HG03558 (cell line): ENCODE results near the gene ALDH3A2.

Experiments
- ATAC-seq: cut with Tn5 transposase; IDR thresholded peaks from one replicate; pipeline ENCODE4 v1.9.1; 2021; ENCODE audit warnings: moderate number of reproducible peaks; ENCODE audit not compliant: unreplicated experiment; ENCODE audit errors: extremely low read depth

The ALDH3A2 gene

DNA sequence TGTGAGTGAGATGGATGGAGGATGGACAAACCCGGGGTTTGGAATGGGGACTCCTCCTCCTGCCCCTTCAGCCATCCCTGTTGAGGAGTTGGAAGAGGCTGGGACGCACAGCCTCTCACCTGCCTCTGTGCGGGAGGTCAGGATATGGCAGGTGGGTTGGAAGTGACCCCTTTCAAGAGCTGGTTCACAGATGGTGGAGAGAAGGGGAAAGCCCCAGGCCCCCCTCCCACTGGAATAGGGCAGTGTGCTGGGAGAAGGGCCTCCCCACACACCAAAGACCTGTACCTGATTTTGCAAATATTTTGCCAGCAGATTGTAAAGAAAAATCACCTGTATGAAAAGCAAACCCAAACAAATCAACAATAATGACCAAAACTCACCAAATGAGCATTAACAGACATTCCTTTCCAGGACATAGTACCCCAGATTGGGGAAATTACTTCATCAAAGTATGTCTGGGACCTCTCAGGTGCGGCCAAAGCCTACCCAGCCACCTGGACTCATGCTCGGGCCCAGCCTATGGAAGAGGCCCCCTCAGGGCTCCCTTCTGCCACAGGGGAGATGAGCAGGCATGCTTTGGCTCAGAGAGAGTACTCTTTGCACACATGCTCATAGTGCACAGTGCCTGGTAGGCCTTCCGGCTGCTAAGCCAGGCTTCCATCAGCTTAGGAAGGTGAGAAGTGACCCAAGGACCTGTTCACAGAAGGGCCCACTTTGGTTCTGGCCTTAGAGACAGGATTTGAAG is 60.1 kb downstream of the ALDH3A2 start:
- ATAC-seq: no peak

DNA sequence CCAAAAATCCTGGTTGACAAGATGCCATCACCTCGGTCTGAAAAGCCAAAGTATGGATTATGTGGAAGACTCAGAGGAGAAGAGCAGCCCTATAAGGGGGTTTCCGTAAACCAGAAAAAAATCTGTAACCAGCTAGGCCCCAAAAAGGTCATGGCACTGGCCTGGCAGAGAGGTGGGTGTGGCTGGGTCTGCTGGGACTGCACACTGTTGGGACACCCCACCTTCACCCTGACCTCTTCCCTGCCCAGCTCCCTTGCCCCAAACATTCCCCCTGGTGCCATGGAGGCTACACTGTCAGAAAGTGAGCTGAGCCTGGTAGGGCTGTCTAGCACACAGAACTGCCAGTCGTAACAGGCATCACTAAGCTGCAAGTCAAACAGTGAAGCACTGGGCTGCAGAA is 61.3 kb downstream of the ALDH3A2 start:
- no peak for ATAC-seq

DNA sequence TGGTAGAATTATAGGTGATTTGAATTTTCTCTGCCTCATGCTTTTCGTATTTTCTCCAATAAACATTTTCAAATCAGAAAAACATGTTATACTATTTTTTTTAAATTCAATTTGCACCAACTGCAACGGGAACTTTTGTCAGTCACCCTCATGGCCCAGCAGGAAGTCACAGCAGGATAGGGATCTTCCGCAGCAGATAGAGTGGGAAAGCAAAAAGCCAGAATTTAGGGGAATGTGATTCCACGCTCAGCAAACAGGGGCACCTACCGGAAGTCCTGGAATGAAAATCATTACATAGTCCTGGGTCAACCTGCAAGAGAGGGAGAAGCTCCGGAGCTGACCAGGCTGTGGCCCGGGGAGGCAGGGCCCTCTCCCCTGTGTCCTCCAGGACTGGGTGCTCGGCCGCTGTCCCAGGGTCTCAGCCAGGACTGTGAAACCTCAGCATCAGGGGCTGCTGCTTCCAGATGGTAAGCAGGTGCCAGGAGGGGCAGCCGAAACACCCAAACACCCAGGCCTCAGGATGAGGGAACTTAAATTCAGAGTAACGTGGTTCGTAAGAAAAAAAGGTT is 64.0 kb downstream of the ALDH3A2 start:
- ATAC-seq: no peak

DNA sequence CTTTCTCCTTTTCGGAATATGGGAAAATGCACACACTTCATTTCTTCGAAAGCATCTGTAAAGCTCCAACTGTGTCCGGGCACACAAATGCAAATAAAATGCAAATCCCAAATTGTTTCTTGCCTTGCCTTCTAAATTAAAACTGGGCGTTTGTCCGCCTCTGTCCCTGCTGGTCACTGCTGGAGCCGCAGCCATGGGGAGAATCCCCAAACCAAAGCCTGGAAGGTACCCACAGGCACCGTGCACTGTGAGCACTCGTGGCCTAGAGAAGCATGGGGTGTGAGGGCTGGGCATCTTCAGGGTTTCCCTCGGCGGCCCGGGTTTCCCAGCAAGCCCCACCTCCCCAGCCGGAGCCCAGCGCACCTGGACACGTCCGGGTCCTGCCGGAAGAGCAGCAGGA is 64.9 kb downstream of the ALDH3A2 start:
- ATAC-seq: no peak

DNA sequence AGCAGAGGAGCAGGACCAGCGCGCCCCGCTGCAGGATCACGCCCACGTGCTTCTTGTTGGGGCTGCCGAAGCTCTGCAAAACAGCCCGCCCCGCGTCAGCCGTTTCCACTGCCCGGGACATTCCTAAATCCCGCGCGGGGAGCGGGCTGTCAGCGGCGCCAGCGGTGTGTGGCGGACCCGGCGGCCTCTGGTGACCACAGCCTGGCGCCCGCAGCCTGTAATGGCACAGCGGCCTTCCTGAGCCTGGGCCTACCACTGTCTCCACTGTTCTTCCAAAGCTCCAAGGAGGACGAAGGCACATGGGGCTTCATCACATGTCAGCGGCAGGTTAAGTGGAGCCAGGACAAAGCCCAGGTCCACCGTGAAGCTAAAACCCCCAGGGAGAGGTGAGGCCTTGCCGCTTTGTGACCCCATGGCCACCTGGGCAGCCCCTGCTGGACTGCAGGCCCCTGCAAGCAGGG is 65.4 kb downstream of the ALDH3A2 start:
- ATAC-seq: no peak

DNA sequence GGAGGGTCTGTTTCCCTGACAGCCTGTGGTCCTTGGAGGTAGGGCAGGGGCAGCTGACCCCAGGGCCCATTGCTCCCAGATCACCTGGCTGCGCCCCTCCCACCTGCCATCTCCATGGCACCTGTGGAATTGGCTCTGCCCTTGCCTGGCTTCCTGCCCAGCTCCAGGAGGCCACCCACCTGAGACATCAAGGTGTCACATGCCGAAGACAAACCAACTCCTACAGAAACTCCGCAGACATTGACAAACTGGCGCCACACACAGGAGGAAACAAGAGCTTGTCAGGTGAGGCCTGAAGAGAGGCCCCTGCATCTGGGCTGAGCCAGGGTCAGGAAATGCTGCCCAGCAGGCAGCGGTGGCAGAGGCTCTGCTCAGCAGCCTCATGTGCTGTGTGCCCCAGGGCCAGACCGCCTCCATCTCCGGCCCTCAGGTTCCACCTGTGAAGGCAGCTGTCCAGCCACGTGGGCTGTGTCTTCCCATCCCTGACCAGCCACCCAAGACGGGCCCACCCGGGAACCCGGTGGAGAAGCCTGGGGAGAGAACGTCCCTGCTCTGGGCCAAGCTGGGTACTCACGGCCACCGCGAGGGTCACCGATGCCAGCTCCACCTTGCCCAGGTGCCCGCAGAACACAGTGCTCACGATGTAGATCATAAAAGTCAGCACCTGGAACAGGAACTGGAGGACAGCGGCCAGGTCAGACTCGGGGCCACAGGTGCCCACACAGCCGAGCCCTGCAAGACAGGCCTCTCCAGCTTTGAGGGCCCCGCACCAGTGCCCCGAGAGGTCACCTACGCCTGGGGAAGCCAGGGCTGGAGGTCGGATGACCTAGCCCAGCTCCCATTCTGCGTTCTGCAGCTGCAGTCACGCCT is 66.2 kb downstream of the ALDH3A2 start:
- ATAC-seq: no peak

DNA sequence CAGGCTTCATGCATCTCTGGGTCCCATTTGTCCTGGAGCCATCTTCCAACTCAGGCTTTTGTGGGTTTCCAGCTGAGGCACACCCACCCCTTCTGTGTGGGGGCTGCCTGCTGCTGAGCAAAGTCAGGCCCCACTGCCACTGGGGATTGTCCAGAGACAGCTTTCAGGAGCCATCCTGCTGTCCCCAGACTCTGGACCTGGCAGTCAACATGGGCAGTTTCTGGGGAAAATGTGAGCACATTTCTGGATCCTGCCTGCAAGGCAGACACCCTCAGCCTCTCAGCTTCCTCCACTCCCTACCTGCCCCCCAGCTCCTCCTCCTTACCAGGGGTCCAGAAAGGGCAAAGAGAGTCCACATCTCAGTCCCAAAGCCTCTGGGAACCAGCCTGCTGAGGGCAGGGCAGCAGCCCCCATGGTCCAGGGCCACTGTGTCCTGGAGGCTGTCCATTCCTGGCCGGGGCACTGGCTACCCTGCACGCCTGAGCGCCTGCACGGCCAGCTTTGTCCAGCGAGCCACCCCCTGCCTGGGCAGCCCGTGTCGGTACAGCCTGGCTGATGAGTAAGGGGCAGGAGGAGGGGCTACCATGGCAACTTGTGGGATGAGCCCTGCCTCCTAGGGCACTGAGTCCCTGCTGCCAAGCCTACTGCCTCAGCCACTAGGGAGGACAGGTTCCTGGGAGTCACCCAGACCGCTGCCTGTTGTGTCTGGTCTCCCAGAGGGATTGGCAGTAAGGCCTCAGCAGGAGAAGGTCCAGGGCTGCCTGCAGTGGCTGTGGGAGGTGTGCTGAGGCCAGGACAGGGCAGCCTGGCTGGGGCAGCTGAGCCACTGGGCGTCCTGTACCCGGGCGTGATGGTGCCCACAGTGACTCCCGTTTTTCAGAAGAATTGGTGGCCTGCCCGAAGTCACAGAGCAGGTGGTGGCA is 67.8 kb downstream of the ALDH3A2 start, which contains the start of gene SLC47A2:
Gene SLC47A2, minus strand, starts transcription at position 477 of the 923 bp plus-strand sequence. Its CDS starts 29 bp downstream, at position 448.
- ATAC-seq: no peak

DNA sequence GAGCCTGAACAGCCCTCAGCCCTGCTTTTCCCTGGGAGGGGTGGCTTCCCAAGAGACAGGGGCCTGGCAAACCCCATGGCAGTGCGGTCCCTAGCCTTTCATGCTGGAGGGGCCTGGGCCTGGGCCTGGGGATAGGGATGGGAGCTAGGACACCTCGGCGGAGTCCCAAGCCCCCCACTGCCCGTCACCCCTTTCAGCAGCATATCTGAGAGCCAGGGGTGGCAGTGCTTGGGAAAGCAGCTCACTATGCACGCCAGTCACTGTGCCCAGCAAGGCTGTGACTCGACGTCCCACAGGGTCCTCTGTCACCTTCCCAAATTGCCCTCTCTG is 68.4 kb downstream of the ALDH3A2 start:
- ATAC-seq: no peak

DNA sequence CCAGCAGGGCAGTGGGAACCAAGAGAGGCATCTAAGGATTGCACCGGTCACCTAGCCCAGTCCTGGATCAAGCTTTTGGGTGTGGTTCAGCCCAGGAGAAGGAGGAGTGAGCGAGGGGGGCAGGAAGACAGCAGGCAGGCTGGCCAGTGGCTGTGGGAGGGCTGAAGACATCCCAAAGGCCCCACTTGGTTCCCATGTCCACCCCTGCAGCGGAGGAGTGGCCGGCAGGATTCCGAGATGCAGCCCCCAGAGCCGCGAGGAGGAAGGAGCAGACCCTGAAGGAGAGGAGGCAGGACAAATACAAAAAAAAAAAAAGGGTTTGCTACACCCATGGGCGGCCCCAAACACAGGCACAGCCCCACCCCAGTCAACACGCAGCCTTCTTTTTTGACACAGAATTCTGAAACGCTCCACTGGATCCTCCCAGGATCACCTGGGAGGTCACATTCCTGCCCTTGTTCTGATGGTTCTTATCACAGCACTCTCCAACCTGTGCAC is 68.9 kb downstream of the ALDH3A2 start:
- ATAC-seq: no peak

DNA sequence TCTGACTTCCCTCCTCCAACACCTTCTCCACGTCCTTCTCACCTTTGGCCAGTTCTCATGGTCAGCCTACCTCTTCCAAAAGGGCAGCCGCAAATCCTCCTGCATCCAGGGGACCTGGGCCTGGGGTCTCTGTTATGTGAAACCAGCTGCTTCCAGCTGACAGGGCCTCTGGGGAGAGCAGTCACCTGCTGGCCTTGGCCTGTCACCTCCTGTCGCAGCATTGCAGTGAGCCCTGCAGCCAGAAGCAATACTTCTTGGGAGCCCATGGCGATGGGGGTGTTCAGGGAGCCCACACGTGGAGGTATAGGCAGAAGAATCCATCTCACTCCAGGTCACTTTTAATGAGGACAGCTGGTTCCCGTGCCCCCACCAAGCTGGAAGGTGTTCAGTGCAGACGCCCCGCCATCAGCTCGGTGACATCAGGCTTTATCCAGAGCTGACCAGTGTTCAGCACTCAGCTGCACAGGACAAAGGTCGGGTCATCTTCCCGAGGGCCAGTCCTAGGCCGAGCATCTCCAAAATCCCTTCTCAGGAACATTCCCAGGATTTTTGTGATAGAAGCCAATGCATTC is 69.6 kb downstream of the ALDH3A2 start:
- ATAC-seq: no peak

DNA sequence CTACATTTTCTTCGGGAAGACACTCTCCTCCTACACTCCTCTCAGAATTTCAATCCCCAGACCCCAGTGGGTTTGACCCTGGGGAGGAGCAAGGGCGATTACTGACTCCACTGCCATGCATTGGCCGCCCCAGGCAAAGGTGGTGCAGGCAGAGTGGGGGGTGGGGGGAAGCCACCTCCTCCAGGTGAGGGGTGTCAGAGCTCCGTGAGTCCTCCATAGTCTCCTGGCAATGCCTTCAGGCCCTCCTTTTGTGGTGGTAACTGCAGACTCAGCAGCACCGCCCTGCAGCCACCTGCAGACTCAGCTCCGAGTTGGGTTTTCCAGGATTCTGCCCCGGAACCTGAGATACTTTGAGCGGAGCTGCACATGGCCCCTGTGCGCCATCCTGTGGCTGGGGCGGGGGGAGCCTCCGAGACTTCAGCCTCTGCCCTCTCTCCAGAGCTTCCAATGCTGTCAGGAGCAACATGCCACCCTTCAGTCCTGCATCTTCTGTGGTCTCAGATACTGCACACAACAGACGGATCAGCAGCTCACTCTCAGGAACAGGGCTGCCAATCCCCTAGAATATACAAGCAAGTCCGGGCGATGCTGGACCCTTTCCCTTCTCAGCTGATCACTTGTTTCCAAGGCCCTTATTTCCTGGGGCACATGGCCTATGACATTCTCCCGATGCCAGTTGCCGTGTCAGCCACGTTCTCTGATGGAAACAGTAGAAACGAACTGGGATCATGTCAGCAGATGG is 70.2 kb downstream of the ALDH3A2 start:
- no peak for ATAC-seq

DNA sequence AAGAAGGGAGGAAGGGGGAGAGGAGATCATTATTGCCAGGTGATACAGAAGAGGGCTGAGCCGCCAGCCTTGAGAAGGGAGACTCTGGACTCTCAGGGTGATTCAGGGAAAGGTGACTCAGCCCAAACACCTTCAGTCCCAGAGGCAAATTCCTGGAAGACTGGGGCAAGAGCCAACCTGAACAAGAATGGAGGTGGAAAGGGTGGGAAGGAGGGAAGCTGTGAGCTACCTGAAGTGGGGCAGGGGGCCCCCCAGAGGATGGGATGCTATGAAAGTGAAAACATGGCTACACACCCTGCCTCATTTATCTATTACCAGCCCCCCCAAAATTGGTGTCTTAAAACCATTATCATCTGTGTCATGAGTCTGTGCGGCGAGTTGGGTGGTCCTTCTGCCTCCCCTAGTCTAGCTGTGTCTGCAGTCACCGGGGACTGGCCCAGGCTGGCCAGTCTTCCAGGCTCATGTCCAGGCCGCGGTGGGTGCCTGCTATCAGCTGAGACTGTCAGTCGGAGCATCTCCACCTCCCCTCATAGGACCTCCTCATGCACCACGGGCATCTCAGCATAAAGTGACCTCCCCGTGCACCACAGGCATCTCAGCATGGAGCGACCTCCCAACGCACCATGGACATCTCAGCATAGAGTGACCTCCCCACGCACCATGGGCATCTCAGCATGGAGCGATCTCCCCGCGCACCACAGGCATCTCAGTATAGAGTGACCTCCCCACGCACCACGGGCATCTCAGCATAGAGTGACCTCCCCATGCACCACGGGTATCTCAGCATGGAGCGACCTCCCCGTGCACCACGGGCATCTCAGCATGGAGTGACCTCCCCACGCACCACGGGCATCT is 71.0 kb downstream of the ALDH3A2 start:
- no peak for ATAC-seq

DNA sequence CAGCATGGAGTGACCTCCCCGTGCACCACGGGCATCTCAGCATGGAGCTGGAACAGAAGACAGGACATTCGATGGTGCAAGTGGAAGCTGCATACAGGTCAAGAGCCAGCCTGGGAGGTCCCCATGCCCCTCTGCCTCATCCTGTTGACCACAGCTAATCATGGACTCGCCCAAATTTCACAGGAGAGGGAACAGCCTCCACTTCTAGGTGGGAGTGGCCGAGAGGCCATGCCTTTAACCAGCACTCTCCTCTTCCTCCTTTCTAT is 71.6 kb downstream of the ALDH3A2 start:
- no peak for ATAC-seq

DNA sequence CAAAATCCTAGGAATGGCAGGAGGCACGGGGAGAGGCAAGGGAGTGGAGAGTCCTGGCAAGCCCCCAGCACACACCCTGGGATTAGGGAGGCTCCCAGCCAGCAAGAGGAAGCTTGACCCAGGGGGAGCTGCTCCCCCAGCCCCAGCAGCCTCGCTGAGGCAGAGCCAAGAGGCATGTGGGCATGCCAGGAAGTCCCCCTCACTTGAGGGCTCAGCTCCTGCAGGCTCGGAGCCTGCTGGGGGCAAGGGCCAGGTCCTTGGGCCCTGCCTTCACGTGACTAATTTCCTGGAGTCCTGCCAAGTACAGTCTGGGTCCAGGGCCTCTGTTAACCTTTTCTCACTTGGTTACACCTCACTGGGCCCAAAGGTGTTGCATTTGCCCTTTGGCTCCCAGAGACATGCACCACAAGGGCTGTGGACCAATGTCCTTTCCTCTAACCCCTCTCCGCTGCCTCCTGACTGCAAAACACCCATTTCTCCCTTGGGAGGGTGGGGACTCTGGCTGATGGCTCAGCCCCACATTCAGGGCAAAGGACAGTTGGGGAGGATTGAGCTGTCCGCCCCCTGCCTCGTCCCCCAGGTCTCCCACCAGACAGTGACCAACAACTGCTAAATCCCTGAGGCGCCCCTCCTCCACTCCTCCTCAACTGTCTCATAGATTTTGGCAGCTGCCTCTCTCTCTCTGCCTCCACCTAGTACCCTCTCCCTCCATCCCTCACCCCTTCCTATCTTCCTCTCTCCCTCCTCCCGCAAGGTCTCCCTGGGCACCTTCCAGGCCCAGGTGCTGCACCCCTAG is 72.3 kb downstream of the ALDH3A2 start:
- no peak for ATAC-seq

DNA sequence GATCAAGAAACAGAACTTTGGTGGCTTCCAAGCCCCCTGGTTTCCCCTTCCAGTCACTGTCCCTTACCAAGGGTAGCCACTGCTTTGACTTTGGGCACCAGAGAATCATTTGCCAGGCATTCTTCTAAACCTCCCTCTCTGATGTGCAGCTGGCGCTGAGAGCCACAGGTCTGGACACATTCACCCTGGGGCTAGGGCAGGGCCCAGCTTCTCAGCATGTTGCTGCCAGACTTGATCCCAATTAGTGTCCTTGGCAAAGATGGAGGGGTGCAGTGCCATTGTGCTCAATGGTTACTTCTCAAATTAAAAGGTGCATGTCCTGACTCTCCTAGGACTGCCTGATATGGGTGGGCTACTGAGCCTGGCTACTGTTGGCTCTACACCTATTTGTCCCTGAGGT is 75.4 kb downstream of the ALDH3A2 start:
- ATAC-seq: no peak

DNA sequence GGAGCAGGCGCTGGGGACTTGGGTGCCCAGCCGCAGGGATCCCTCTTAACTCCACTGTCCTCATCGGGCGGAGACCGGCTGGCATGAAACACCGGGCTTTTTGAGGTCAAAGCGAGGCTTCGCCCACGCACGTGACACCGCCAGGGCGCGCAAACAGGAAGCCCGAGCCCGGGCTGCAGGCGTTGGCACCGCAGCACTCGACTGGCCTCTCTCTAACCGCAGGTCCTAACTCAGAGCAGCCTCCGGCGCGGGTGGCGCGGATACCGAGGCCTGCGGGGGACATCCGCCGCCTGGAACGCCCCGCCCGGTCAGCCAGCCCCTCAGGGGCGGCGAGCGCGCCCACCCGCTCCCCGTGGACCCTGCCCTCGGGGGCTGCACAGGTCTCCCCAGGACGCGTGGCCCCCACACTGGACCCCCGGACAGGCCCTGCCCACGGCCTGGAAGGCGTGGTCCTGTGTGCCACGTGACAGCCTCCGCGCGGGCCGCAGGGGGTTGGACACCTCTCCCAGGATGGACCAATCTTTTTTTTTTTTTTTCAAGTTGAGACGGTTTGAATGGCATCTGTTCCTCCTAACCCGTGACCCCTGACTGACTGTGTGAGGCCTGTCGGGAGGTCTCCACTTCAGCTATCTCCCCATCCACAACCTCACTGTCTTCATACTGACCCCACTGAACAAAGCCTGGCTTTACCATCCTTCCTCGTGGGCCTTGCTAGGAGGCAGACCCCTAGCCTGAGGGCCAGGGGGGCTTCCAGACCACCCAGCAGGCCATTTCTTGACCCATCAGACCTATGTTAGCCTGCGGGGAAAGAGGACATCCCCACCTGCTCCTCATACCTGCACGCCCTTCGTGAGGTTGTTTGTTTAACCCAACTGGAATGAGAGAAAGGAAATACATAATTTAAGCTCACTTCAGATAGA is 76.2 kb downstream of the ALDH3A2 start:
- no peak for ATAC-seq

DNA sequence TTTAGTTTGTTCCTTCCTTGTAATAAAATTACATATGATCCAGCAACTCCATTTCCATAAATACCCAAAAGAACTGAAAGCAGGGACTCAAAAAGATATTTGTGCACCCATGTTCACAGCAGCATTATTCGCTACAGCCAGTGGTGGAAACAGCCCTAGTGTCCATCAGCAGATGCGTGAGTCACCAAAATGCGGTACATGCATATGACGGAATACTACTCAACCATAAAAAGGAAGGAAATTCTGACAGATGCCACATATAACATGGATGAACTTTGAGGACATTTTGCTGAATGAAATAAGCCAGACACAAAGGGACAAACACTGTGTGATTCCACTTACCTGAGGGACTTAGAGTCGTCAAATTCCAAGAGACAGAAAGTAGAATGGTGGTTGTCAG is 76.9 kb downstream of the ALDH3A2 start:
- no peak for ATAC-seq
